ENCODE measurements around the gene GALNT8.

GRCh38 chr12:4769073-4769472 lies 48.9 kb downstream of the GALNT8 start:
- TF ChIP-seq, protein P1, sequence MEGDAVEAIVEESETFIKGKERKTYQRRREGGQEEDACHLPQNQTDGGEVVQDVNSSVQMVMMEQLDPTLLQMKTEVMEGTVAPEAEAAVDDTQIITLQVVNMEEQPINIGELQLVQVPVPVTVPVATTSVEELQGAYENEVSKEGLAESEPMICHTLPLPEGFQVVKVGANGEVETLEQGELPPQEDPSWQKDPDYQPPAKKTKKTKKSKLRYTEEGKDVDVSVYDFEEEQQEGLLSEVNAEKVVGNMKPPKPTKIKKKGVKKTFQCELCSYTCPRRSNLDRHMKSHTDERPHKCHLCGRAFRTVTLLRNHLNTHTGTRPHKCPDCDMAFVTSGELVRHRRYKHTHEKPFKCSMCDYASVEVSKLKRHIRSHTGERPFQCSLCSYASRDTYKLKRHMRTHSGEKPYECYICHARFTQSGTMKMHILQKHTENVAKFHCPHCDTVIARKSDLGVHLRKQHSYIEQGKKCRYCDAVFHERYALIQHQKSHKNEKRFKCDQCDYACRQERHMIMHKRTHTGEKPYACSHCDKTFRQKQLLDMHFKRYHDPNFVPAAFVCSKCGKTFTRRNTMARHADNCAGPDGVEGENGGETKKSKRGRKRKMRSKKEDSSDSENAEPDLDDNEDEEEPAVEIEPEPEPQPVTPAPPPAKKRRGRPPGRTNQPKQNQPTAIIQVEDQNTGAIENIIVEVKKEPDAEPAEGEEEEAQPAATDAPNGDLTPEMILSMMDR (IDR thresholded peaks at IDR 0.05): no peak
- TF ChIP-seq POLR2A (IDR thresholded peaks at IDR 0.05): no peak
